NB4 (cell line): ENCODE data around the gene PDE4D.
"Not testable (repeated sequence)": the region's sequence is repeated elsewhere in the genome, so short reads cannot be mapped to it uniquely, and the experiment has no call there.

ENCODE experiments used
- DNase-seq: peaks from one replicate; pipeline ENCODE4 v3.0.0; 2010; ENCODE audit warnings: low read depth
- H3K4me3 ChIP-seq: one replicate; pipeline ENCODE4 v1.5.1; 2011; ENCODE audit warnings: mild to moderate bottlenecking, low read depth, low read length, moderate library complexity
- CTCF ChIP-seq: IDR thresholded peaks from one replicate; pipeline ENCODE4 v1.5.1; 2012; ENCODE audit warnings: low read depth, low read length
- MYC ChIP-seq: IDR thresholded peaks from 2 replicates; pipeline ENCODE4 v1.6.1; 2011; ENCODE audit warnings: low read depth, low read length
- POLR2A ChIP-seq: IDR thresholded peaks from 2 replicates; pipeline ENCODE4 v1.6.1; 2011; ENCODE audit warnings: mild to moderate bottlenecking; ENCODE audit not compliant: insufficient read length; ENCODE audit errors: extremely low read depth
- TF ChIP-seq, protein P1 (sequence below): IDR thresholded peaks from 2 replicates; pipeline ENCODE4 v1.6.1; 2011; ENCODE audit warnings: low read depth, low read length

PDE4D gene

GRCh38 chr5:59599729-59600128 lies 293.8 kb downstream of the PDE4D start:
- TF ChIP-seq, protein P1, sequence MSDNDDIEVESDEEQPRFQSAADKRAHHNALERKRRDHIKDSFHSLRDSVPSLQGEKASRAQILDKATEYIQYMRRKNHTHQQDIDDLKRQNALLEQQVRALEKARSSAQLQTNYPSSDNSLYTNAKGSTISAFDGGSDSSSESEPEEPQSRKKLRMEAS = no peak
- TF ChIP-seq MYC (no peak), CTCF (no peak), POLR2A (no peak)
- DNase-seq = no peak
- H3K4me3 ChIP-seq = no peak overlapping the region

DNA sequence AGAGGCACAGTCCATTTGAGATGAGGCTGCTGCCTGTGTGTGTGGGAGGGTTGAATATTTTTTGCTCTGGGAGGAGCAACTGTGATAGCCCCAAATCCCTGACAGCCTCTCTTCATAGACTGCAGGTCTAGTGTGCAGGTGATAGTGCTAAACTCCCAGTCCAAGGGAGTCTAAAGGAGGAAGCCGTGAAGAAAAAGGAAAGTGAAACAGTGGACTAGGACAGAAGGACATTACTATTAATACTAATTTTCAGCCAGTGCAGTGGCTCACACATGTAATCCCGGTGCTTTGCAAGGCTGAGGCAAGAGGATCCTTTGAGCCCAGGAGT lies 295.0 kb downstream of the PDE4D start:
- no peak overlapping the region for H3K4me3 ChIP-seq
- peak; percentile 20 for DNase-seq
- TF ChIP-seq CTCF (no peak), POLR2A (no peak), MYC (no peak)
- TF ChIP-seq, protein P1 = no peak

GRCh38 chr5:59597690-59598546 lies 295.6 kb downstream of the PDE4D start:
- H3K4me3 ChIP-seq = no peak overlapping the region
- TF ChIP-seq CTCF = no peak
- no peak for TF ChIP-seq MYC
- TF ChIP-seq POLR2A = no peak
- TF ChIP-seq, protein P1 = no peak
- DNase-seq = no peak

GRCh38 chr5:59596586-59597350 lies 296.8 kb downstream of the PDE4D start:
- TF ChIP-seq, protein P1 = no peak
- no peak for TF ChIP-seq POLR2A
- no peak for TF ChIP-seq CTCF
- no peak for TF ChIP-seq MYC
- DNase-seq = peak; percentile 66

DNA sequence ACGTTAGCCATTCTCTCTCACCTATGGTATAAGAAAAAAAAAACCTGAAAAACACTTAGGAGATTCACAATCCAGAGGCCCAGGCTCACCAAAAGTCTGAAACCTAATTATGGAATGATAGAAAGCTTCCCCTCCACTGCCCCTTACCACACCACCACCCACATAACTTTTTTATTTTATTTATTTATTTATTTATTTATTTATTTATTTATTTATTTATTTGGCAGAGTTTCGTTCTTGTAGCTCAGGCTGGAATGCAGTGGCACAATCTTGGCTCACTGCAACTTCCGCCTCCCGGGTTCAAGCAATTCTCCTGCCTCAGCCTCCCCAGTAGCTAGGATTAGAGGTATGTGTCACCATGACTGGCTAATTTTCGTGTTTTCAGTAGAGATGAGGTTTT lies 299.4 kb downstream of the PDE4D start:
- not testable (repeated sequence) for DNase-seq, H3K4me3 ChIP-seq

More at GRCh38 chr5:59596586-59597350, 296.8 kb downstream of the PDE4D start:
- H3K4me3 ChIP-seq = no peak overlapping the region

DNA sequence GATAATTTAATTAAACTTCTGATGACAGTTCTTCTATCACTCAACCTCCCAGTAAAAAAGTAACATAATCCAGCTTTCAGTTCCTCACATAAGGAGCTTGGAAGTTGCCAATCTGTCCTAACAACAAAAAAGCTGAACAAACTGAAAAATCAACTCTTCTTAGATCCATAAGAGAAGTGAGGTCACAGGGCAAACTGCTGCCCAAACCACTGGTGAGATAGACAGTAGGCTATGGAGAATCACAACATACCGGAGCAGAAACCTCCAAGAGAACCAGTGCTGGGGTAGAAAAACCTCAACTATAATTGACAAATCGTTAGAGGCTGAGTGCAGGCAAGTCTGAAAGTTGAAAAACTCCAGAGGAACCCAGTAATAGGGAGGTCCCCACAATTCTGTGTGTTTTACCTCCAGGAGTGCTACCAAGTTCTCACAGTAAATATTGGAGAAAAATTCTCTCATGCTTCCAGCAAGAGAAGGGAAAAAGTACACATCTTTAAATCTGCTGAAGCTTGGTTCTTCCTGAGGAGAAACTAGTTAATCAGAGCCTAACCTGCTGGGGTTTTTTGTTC lies 300.0 kb downstream of the PDE4D start:
- H3K4me3 ChIP-seq = no peak overlapping the region
- TF ChIP-seq POLR2A (no peak), MYC (no peak), CTCF (no peak)
- TF ChIP-seq, protein P1 = no peak
- DNase-seq = no peak
